PC-3 (cell line): Measurements from ENCODE around the gene PTPRN2. TPM values are rescaled to one million over a fixed set of nuclear protein-coding genes. Genes with fewer than 3 reads are reported as not detected.

Source experiments
- ATAC-seq: fragments of 200-7000 bp; cut with Tn5 transposase; 2 replicates; pipeline ENCODE4 v1.9.1; 2020; ENCODE audit warnings: mild to moderate bottlenecking, moderate library complexity
- BruUV-seq: library from RNA; stranded (reverse); fragments of 400-500 nt; replicated peaks from 2 replicates; lab custom pipeline; 2021; lab: Mats Ljungman, UMichigan
- CTCF ChIA-PET: fragments of 300-600 bp; sonication (Branson Sonifier 250); formaldehyde crosslinking; loops from one replicate; lab custom pipeline; 2022; ENCODE audit warnings: antibody characterized with exemption; lab: Charles Lee
- POLR2A ChIA-PET: fragments of 300-600 bp; sonication (Branson Sonifier 250); formaldehyde crosslinking; loops from one replicate; lab custom pipeline; 2022; ENCODE audit warnings: antibody characterized with exemption; ENCODE audit not compliant: unreplicated experiment; lab: Charles Lee
- DNase-seq: peaks from one replicate; pipeline ENCODE4 v3.0.0-alpha.2; 2015
- H2AFZ ChIP-seq: fragments of 300-600 bp; sonication (generic); 2 replicates; pipeline ENCODE4 v1.6.0; 2016; ENCODE audit warnings: antibody characterized with exemption, low read length
- H3F3A ChIP-seq: fragments of 300-600 bp; sonication (generic); one replicate; pipeline ENCODE4 v1.6.0; 2017; ENCODE audit warnings: antibody characterized with exemption, low read length, control low read depth, mild to moderate bottlenecking; ENCODE audit not compliant: unreplicated experiment
- H3K27ac ChIP-seq: fragments of 300-600 bp; sonication (generic); 2 replicates; pipeline ENCODE4 v1.5.1; 2016; ENCODE audit warnings: mild to moderate bottlenecking, low read length
- H3K27me3 ChIP-seq: fragments of 300-600 bp; sonication (generic); 2 replicates; pipeline ENCODE4 v1.6.1; 2016; ENCODE audit warnings: low read length, mixed read lengths
- H3K36me3 ChIP-seq: fragments of 300-600 bp; sonication (generic); 2 replicates; pipeline ENCODE4 v1.6.1; 2016; ENCODE audit warnings: low read depth, mixed run types, low read length, mixed read lengths
- H3K4me1 ChIP-seq: fragments of 300-600 bp; sonication (generic); 2 replicates; pipeline ENCODE4 v1.5.1; 2016; ENCODE audit warnings: low read length; ENCODE audit not compliant: insufficient read depth
- H3K4me2 ChIP-seq: fragments of 300-600 bp; sonication (generic); 2 replicates; pipeline ENCODE4 v1.6.0; 2016; ENCODE audit warnings: low read length
- H3K4me3 ChIP-seq: fragments of 300-600 bp; sonication (generic); 2 replicates; pipeline ENCODE4 v1.5.1; 2016; ENCODE audit warnings: mild to moderate bottlenecking, low read length, mixed read lengths
- H3K79me2 ChIP-seq: fragments of 300-600 bp; sonication (generic); 2 replicates; pipeline ENCODE4 v1.6.1; 2017; ENCODE audit warnings: low read length, mixed read lengths
- H3K9ac ChIP-seq: fragments of 300-600 bp; sonication (generic); 2 replicates; pipeline ENCODE4 v1.6.0; 2016; ENCODE audit warnings: mild to moderate bottlenecking, low read length
- H3K9me2 ChIP-seq: fragments of 300-600 bp; sonication (generic); replicated peaks from 2 replicates; pipeline ENCODE4 v1.6.1; 2016; ENCODE audit warnings: mixed run types, low read length, mixed read lengths
- H3K9me3 ChIP-seq: fragments of 300-600 bp; sonication (generic); 2 replicates; pipeline ENCODE4 v1.6.1; 2016; ENCODE audit warnings: low read length, mixed read lengths
- H4K20me1 ChIP-seq: fragments of 300-600 bp; sonication (generic); 2 replicates; pipeline ENCODE4 v1.6.1; 2016; ENCODE audit warnings: low read length, mixed read lengths
- CTCF ChIP-seq: fragments of 300-600 bp; sonication (generic); conservative IDR thresholded peaks from 2 replicates; pipeline ENCODE4 v1.5.1; 2017; ENCODE audit warnings: antibody characterized with exemption, low read depth, mild to moderate bottlenecking, low read length
- EZH2 ChIP-seq: fragments of 300-600 bp; sonication (generic); IDR thresholded peaks from one replicate; pipeline ENCODE4 v1.6.1; 2017; ENCODE audit warnings: antibody characterized with exemption, mild to moderate bottlenecking, low read length; ENCODE audit not compliant: unreplicated experiment
- EZH2phosphoT487 ChIP-seq: fragments of 300-600 bp; sonication (generic); IDR thresholded peaks from 2 replicates; pipeline ENCODE4 v1.6.1; 2018; ENCODE audit warnings: mild to moderate bottlenecking, antibody characterized with exemption, low read length, borderline replicate concordance
- intact Hi-C: fragments of 100-400 bp; cut with micrococcal nuclease; formaldehyde crosslinking; loops from 2 replicates; pipeline ENCODE4 v1.9.0; 2023
- total RNA-seq: library from RNA; depleted of rRNA; stranded (reverse); fragments of >200 nt; gene quantifications from 2 replicates; pipeline ENCODE4 v1.2.3, GENCODE V29; 2014

PTPRN2 gene
- total RNA-seq, 1 experiment from 2014 or later = 3.2 TPM

DNA sequence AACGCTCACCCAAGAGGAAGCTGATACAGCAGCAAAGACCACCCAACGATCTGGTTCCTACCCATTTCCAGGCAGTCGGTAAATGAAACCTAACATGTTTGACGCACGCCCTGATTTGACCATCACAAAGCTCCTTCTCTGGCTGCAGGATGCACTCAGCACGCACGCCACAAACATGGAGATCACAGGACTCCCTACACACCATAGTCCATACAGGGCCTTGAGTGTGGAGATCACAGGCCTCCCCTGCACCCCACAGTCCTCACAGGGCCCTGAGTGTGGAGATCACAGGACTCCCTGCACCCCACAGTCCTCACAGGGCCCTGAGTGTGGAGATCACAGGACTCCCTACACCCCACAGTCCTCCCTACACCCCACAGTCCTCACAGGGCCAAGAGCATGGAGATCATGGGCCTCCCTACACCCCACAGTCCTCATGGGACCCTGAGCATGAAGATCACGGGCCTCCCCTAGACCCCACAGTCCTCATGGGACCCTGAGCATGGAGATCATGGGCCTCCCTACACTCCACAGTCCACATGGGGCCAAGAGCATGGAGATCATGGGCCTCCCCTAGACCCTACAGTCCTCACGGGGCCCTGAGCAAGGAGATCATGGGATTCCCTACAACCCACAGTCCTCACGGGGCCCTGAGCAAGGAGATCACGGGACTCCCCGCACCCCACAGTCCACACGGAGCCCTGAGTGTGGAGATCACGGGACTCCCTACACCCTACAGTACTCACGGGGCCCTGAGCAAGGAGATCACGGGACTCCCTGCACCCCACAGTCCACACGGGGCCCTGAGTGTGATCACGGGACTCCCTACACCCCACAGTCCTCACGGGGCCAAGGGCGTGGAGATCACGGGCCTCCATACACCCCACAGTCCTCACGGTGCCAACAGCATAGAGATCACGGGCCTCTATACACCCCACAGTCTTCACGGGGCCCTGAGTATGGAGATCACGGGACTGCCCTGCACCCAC lies 841.6 kb downstream of the PTPRN2 start:
- H3K9ac ChIP-seq = no peak overlapping the region
- no peaks in the 10 kb centered on the region for H3K9me3 ChIP-seq
- BruUV-seq = no TSS peak
- no peak overlapping the region for H3K4me2 ChIP-seq
- H3K9me2 ChIP-seq = no peaks in the 10 kb centered on the region
- no peak overlapping the region for H2AFZ ChIP-seq
- ATAC-seq (no peak), DNase-seq (no peak)
- no peak for TF ChIP-seq CTCF
- no peak for TF ChIP-seq EZH2phosphoT487
- TF ChIP-seq EZH2 = no peak
- H3K27me3 ChIP-seq = peaks cover 19% of the 10 kb centered on the region
- H3K4me1 ChIP-seq = no peaks in the 10 kb centered on the region
- no peak overlapping the region for H3K27ac ChIP-seq
- intact Hi-C loops = no loop called here
- no peaks in the 10 kb centered on the region for H4K20me1 ChIP-seq
- ChIA-PET POLR2A (no interaction called here), CTCF (no interaction called here)
- H3F3A ChIP-seq = no peaks in the 10 kb centered on the region
- H3K36me3 ChIP-seq = no peaks in the 10 kb centered on the region
- no peak overlapping the region for H3K4me3 ChIP-seq
- no peaks in the 10 kb centered on the region for H3K79me2 ChIP-seq

DNA sequence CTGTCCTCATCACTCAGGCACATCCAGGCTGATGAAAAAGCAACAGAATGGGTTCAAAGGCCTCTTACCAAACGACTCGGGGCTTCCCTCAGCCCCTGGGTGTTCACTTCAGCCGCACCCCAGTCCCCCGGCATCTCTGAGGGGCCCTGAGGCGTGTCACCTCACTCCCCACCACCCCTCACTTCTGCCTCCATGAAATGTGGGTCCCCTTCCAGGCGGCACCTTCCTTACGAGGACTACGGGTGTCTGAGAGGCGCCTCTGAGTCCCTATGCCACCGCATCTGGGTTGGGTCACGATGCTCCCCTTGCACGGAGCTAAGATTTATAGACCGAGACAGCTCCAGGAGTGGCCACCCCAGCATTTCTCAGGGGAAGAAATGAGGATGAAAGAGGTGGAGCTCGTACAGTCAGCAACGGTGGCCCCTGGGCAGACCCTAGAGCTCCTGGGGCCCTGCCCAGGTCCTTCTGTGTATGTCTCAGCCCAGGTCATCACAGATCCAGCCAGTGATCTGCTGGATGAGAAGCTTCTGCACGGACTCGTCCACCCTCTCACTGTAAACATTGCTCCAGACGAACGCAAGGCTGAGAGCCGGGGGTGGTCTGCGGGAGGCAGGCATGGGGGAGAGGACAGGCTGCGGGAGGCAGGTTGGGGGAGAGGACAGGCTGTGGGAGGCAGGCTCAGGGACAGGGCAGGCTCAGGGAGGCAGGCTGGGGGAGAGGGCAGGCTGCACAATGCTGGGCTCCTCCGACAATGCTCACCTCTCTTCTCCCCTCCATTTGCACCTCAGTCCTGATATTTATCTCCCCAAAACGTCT lies 842.6 kb downstream of the PTPRN2 start:
- Histone ChIP-seq H3K9me2 (no peaks in the 10 kb centered on the region), H3K36me3 (no peaks in the 10 kb centered on the region), H3K27ac (no peak overlapping the region), H4K20me1 (no peaks in the 10 kb centered on the region), H3K27me3 (peaks cover 29% of the 10 kb centered on the region), H3K9ac (no peak overlapping the region), H3K9me3 (no peaks in the 10 kb centered on the region), H3K4me1 (no peaks in the 10 kb centered on the region), H3K79me2 (no peaks in the 10 kb centered on the region), H3K4me3 (no peak overlapping the region), H3K4me2 (no peak overlapping the region), H3F3A (no peaks in the 10 kb centered on the region), H2AFZ (no peak overlapping the region)
- intact Hi-C loops = no loop called here
- no TSS peak for BruUV-seq
- ChIA-PET CTCF (no interaction called here), POLR2A (no interaction called here)
- DNase-seq (no peak), ATAC-seq (no peak)
- TF ChIP-seq EZH2phosphoT487 = no peak
- TF ChIP-seq EZH2 = no peak
- no peak for TF ChIP-seq CTCF
